Neural cell (in vitro differentiated cells): Measurements from ENCODE around the gene ARID1B. TPM values are rescaled to one million over a fixed set of nuclear protein-coding genes. Genes with fewer than 3 reads are reported as not detected.

Source experiments
- H2AFZ ChIP-seq: fragments of 200-600, 300-800 bp; sonication (generic), shearing (Covaris generic); 2 replicates; pipeline ENCODE4 v1.6.0; 2014; ENCODE audit warnings: low read depth, mild to moderate bottlenecking, antibody characterized with exemption, low read length, moderate library complexity
- H3F3A ChIP-seq: fragments of 200-600 bp; shearing (Covaris generic); 2 replicates; pipeline ENCODE4 v1.6.1; 2016; ENCODE audit warnings: mild to moderate bottlenecking, moderate library complexity, mixed read lengths, antibody characterized with exemption, low read length; ENCODE audit not compliant: insufficient read depth, poor library complexity, severe bottlenecking
- H3K27ac ChIP-seq: fragments of 200-600, 300-800 bp; sonication (generic), shearing (Covaris generic); 2 replicates; pipeline ENCODE4 v1.5.1; 2014; ENCODE audit warnings: mild to moderate bottlenecking, low read length, moderate library complexity
- H3K27me3 ChIP-seq: fragments of 300-800, 200-600 bp; sonication (generic), shearing (Covaris generic); 2 replicates; pipeline ENCODE4 v1.6.0; 2014; ENCODE audit warnings: mild to moderate bottlenecking, low read depth, low read length, moderate library complexity; ENCODE audit not compliant: insufficient read depth
- H3K36me3 ChIP-seq: fragments of 300-800, 200-600 bp; sonication (generic), shearing (Covaris generic); 2 replicates; pipeline ENCODE4 v1.5.1; 2014; ENCODE audit warnings: mild to moderate bottlenecking, antibody characterized with exemption, low read length, moderate library complexity; ENCODE audit not compliant: insufficient read depth
- H3K4me2 ChIP-seq: fragments of 300-800, 200-600 bp; sonication (generic), shearing (Covaris generic); 2 replicates; pipeline ENCODE4 v1.6.0; 2014; ENCODE audit warnings: mild to moderate bottlenecking, low read length
- H3K4me3 ChIP-seq: fragments of 300-800, 200-600 bp; sonication (generic), shearing (Covaris generic); 2 replicates; pipeline ENCODE4 v1.5.1; 2014; ENCODE audit warnings: mild to moderate bottlenecking, low read length, moderate library complexity
- H3K79me2 ChIP-seq: fragments of 200-600 bp; shearing (Covaris generic); replicated peaks from 2 replicates; pipeline ENCODE4 v1.6.0; 2014; ENCODE audit warnings: mild to moderate bottlenecking, low read length, moderate library complexity; ENCODE audit not compliant: insufficient read depth
- H3K9ac ChIP-seq: fragments of 300-800, 200-600 bp; sonication (generic), shearing (Covaris generic); 2 replicates; pipeline ENCODE4 v1.6.1; 2016; ENCODE audit warnings: mild to moderate bottlenecking, low read length, mixed read lengths
- H3K9me2 ChIP-seq: fragments of 200-600 bp; shearing (Covaris generic); 2 replicates; pipeline ENCODE4 v1.6.1; 2016; ENCODE audit warnings: mild to moderate bottlenecking, low read length, mixed read lengths; ENCODE audit not compliant: insufficient read depth
- H3K9me3 ChIP-seq: fragments of 200-600, 300-800 bp; sonication (generic), shearing (Covaris generic); 2 replicates; pipeline ENCODE4 v1.6.1; 2016; ENCODE audit warnings: mild to moderate bottlenecking, mixed run types, low read length, moderate library complexity, mixed read lengths
- H4K20me1 ChIP-seq: fragments of 200-600 bp; shearing (Covaris generic); 2 replicates; pipeline ENCODE4 v1.6.1; 2016; ENCODE audit warnings: mild to moderate bottlenecking, mixed run types; ENCODE audit not compliant: insufficient read depth
- CTCF ChIP-seq: fragments of 450-650 bp; IDR thresholded peaks from 2 replicates; pipeline ENCODE4 v1.5.1; 2014; ENCODE audit warnings: antibody characterized with exemption, mild to moderate bottlenecking, moderate library complexity; ENCODE audit not compliant: poor library complexity, severe bottlenecking
- EP300 ChIP-seq: fragments of 450-650 bp; conservative IDR thresholded peaks from 2 replicates; pipeline ENCODE4 v1.6.1; 2014; ENCODE audit warnings: antibody characterized with exemption, mild to moderate bottlenecking, moderate library complexity; ENCODE audit not compliant: poor library complexity, severe bottlenecking
- EZH2 ChIP-seq: fragments of 200-600, 300-800 bp; shearing (Covaris generic), sonication (generic); IDR thresholded peaks from 2 replicates; pipeline ENCODE4 v1.6.1; 2014; ENCODE audit warnings: antibody characterized with exemption, low read length, borderline replicate concordance, mild to moderate bottlenecking; ENCODE audit not compliant: insufficient read depth, poor library complexity, severe bottlenecking
- MXI1 ChIP-seq: fragments of 450-650 bp; conservative IDR thresholded peaks from 2 replicates; pipeline ENCODE4 v1.6.1; 2014; ENCODE audit warnings: antibody characterized with exemption, mild to moderate bottlenecking; ENCODE audit not compliant: poor library complexity, severe bottlenecking
- POLR2AphosphoS5 ChIP-seq: IDR thresholded peaks from 2 replicates; pipeline ENCODE4 v1.6.1; 2012
- RAD21 ChIP-seq: fragments of 450-650 bp; conservative IDR thresholded peaks from 2 replicates; pipeline ENCODE4 v1.6.1; 2014; ENCODE audit warnings: antibody characterized with exemption, mild to moderate bottlenecking, moderate library complexity
- REST ChIP-seq: IDR thresholded peaks from 2 replicates; pipeline ENCODE4 v1.6.1; 2012; ENCODE audit warnings: borderline replicate concordance
- SMC3 ChIP-seq: fragments of 450-650 bp; conservative IDR thresholded peaks from 2 replicates; pipeline ENCODE4 v1.6.1; 2014; ENCODE audit warnings: antibody characterized with exemption, mild to moderate bottlenecking, moderate library complexity; ENCODE audit not compliant: poor library complexity
- TAF1 ChIP-seq: IDR thresholded peaks from 2 replicates; pipeline ENCODE4 v1.6.1; 2012; ENCODE audit warnings: low read depth
- polyA plus RNA-seq: library from polyadenylated mRNA; depleted of rRNA; stranded (reverse); fragments of >200 nt; gene quantifications from 2 replicates; pipeline ENCODE4 v1.2.3, GENCODE V29; 2014

Gene ARID1B
- polyA plus RNA-seq, 1 donor from 2014 or later = 35.0 TPM

GRCh38 chr6:157148391-157149323, 371.5 kb downstream of the ARID1B start:
- H3F3A ChIP-seq = no peaks in the 10 kb centered on the region
- H3K9me2 ChIP-seq = no peaks in the 10 kb centered on the region
- no peak overlapping the region for H3K27ac ChIP-seq
- H3K9ac ChIP-seq = no peak overlapping the region
- H4K20me1 ChIP-seq = no peaks in the 10 kb centered on the region
- H3K79me2 ChIP-seq = no peaks in the 10 kb centered on the region
- peaks cover 8% of the 10 kb centered on the region for H3K36me3 ChIP-seq
- no peaks in the 10 kb centered on the region for H3K27me3 ChIP-seq
- H3K4me2 ChIP-seq = no peak overlapping the region
- no peak overlapping the region for H2AFZ ChIP-seq
- no peak overlapping the region for H3K4me3 ChIP-seq
- no peaks in the 10 kb centered on the region for H3K9me3 ChIP-seq
- TF ChIP-seq REST (no peak), EP300 (no peak), SMC3 (no peak), RAD21 (no peak), POLR2AphosphoS5 (no peak), MXI1 (no peak), CTCF (no peak)

- H3K27ac ChIP-seq = no peak overlapping the region
- H2AFZ ChIP-seq = no peak overlapping the region
- H3F3A ChIP-seq = no peaks in the 10 kb centered on the region
- H3K79me2 ChIP-seq = no peaks in the 10 kb centered on the region
- H3K9ac ChIP-seq = no peak overlapping the region
- peaks cover 8% of the 10 kb centered on the region for H3K36me3 ChIP-seq
- no peak overlapping the region for H3K4me2 ChIP-seq
- H3K9me3 ChIP-seq = no peaks in the 10 kb centered on the region
- H3K4me3 ChIP-seq = no peak overlapping the region
- H3K9me2 ChIP-seq = no peaks in the 10 kb centered on the region
- H4K20me1 ChIP-seq = no peaks in the 10 kb centered on the region
- no peaks in the 10 kb centered on the region for H3K27me3 ChIP-seq
- TF ChIP-seq RAD21 = no peak
- no peak for TF ChIP-seq POLR2AphosphoS5
- TF ChIP-seq TAF1 = no peak
- no peak for TF ChIP-seq CTCF
- no peak for TF ChIP-seq EZH2
- no peak for TF ChIP-seq REST
- TF ChIP-seq MXI1 = no peak
- no peak for TF ChIP-seq EP300
- TF ChIP-seq SMC3 = no peak
Measured at GRCh38 chr6:157150076-157150475, 372.9 kb downstream of the ARID1B start.
